ENCODE data around the gene TYMS.
"Not testable (repeated sequence)": the region's sequence is repeated elsewhere in the genome, so short reads cannot be mapped to it uniquely, and the experiment has no call there.

The TYMS gene

GRCh38 chr18:679516-679915 is 22.1 kb downstream of the TYMS start:
- DNase-seq: no peak

GRCh38 chr18:680392-680791 is 22.9 kb downstream of the TYMS start:
- no peak for DNase-seq

DNA sequence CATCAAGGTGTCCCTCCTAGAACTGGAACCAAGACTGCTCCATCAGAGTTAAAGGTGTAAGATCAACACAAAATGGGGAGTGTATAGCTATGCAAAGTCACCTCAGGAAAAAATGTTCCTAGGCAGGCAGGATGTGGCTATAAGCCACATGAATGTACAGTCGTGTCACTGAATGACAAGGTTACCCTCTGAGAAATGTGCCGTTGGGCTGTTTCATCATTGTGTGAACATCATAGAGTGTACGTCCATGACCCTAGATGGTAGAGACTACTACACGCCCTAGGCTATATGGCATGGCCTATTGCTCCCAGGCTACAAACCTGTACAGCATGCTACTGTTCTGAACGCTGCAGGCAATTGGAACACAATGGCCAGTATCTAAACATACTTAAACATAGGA is 24.5 kb downstream of the TYMS start:
- DNase-seq: no peak

GRCh38 chr18:682416-682815 is 25.0 kb downstream of the TYMS start:
- DNase-seq: not testable (repeated sequence)

GRCh38 chr18:682833-683232 is 25.4 kb downstream of the TYMS start:
- DNase-seq: no peak

GRCh38 chr18:683531-683930 is 26.1 kb downstream of the TYMS start:
- no peak for DNase-seq

- DNase-seq: no peak
Observed at GRCh38 chr18:685438-685837, 28.0 kb downstream of the TYMS start.

GRCh38 chr18:686339-687111 is 29.1 kb downstream of the TYMS start:
- no peak for DNase-seq

DNA sequence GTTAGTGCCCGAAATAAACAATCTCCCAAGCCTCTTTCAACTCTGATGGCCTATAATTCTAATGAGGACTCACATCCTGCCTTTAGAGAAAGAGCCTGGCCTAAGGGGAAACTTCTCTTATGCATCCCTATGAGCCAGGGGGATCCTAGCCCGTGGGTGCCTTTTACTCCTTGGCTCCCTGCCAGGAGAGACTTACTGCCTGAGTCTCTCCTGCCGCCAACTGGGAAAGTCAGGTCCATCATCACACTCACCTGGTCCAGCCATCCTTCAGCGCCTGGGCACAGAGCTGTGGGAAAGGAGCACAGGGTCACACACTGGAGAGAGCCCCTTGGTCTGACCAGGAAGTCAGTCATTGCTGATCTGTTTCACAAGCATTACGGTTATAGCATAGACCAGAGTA is 30.9 kb downstream of the TYMS start:
- DNase-seq: no peak

DNA sequence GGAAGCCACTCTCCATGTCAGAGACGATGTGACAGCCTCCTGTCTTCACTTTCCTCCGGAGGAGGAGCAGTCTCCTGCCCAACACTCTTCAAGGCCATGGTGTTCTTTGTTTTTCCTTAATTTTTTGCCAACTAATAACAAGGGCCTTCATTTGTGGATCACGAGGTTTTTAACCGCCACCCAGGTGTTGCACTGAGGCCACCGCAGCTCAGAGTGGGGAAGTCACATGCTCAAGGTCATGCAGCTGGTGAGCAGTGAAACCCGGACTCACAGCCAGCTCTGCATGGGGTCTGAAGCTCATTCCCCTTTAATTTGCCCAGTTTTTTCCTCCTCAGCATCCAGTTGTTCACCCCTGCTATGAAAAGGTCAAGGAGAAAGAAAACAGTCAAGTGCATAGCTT is 35.4 kb downstream of the TYMS start:
- DNase-seq: no peak

- DNase-seq: peak; percentile 25
Observed at GRCh38 chr18:693466-694187, 36.2 kb downstream of the TYMS start.

GRCh38 chr18:697012-697411 is 39.6 kb downstream of the TYMS start:
- DNase-seq: no peak

- no peak for DNase-seq
Observed at GRCh38 chr18:697800-698199, 40.3 kb downstream of the TYMS start.

- DNase-seq: no peak
Observed at GRCh38 chr18:703213-703967, 45.9 kb downstream of the TYMS start.

GRCh38 chr18:706405-706804 is 49.0 kb downstream of the TYMS start:
- DNase-seq: no peak

- no peak for DNase-seq
Observed at GRCh38 chr18:708096-708495, 50.6 kb downstream of the TYMS start.

- no peak for DNase-seq
Observed at GRCh38 chr18:709771-710170, 52.3 kb downstream of the TYMS start.

- no peak for DNase-seq
Observed at GRCh38 chr18:710418-711300, 53.2 kb downstream of the TYMS start.

DNA sequence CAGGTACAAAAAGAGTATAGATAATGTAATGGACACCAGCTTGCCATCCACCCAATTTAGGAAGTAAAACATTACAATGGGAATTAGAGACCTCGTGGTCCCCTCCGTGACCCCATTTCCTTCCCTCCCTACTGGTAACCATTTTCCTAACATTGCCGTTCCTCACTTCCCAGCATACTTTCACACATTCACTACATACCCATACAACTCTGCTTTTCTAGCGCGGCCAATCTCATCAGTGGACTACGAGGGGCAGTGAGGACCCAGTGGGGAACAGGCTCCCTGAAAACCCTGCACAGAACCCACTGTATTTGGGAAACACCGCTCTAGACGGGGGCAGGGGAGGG is 53.8 kb downstream of the TYMS start:
- DNase-seq: no peak

GRCh38 chr18:711657-712400 is 54.4 kb downstream of the TYMS start:
- DNase-seq: peak; percentile 32

DNA sequence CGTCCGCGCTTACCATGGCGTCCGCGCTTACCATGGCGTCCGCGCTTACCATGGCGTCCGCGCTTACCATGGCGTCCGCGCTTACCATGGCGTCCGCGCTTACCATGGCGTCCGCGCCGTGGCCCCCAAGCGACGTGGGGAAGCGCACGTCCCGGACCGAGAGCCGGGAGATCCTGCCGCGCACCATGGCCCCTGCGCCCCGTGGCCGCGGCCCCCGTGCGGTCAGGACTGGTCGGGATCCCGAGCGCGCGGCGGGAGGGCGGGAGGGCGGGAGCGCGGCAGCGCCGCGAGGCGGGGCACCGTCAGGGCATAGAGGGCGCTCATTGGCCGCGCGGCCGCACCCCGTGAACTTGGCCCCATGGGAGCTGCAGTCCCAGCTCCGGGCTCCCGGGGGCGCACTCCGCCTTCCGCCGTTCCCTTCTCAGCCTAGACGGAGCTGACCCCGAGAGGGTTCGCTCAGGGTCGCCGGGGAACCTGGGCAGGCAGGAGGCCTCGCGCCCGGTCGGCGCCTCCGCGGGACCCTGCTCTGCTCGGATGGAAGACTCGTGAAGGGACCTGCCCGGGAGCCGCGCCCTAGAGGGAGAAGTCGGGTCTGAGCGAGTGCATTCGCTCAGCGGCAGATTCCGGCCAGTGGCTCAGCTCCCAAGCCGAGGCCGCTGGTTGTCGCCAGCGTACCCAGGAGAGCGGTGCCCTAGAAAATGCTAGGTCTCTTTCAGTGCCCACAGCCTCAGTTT is 55.1 kb downstream of the TYMS start, which contains the start of gene ENOSF1:
Gene ENOSF1, minus strand, starts transcription at position 230 of the 734 bp plus-strand sequence. Its CDS starts 43 bp downstream, at position 187.
- DNase-seq: no peak

Data from NCI-H1105 treated with DMSO at 0.1 percent for 48 hours (cell line).